Glutamatergic neuron (in vitro differentiated cells): ENCODE data around the gene IRF9. TPM values are rescaled to one million over a fixed set of nuclear protein-coding genes. Genes with fewer than 3 reads are reported as not detected.

Experiments used
- DNase-seq: peaks from one replicate; pipeline ENCODE4 v3.0.0; 2022
- H3K27ac Mint-ChIP-seq: one replicate; pipeline ENCODE4 v1.8.0; 2020; ENCODE audit warnings: mild to moderate bottlenecking, mixed read lengths, inconsistent platforms; ENCODE audit not compliant: unreplicated experiment
- H3K27me3 Mint-ChIP-seq: one replicate; pipeline ENCODE4 v1.8.0; 2020; ENCODE audit warnings: mild to moderate bottlenecking, moderate library complexity, mixed read lengths, inconsistent platforms; ENCODE audit not compliant: unreplicated experiment
- H3K36me3 Mint-ChIP-seq: one replicate; pipeline ENCODE4 v1.8.0; 2020; ENCODE audit warnings: mild to moderate bottlenecking, mixed read lengths, inconsistent platforms; ENCODE audit not compliant: unreplicated experiment
- H3K4me1 Mint-ChIP-seq: one replicate; pipeline ENCODE4 v1.8.0; 2020; ENCODE audit warnings: mild to moderate bottlenecking, low read depth, mixed read lengths, inconsistent platforms; ENCODE audit not compliant: unreplicated experiment
- H3K4me3 Mint-ChIP-seq: one replicate; pipeline ENCODE4 v1.8.0; 2020; ENCODE audit warnings: mild to moderate bottlenecking, mixed read lengths, inconsistent platforms; ENCODE audit not compliant: unreplicated experiment
- H3K9me3 Mint-ChIP-seq: one replicate; pipeline ENCODE4 v1.8.0; 2020; ENCODE audit warnings: mild to moderate bottlenecking, moderate library complexity, mixed read lengths, inconsistent platforms; ENCODE audit not compliant: unreplicated experiment
- CTCF ChIP-seq: fragments of 200-600 bp; sonication (generic); IDR thresholded peaks from one replicate; pipeline ENCODE4 v1.5.0; 2021; ENCODE audit not compliant: partially characterized antibody, unreplicated experiment
- total RNA-seq: library from RNA; stranded (reverse); fragmentation: NEBNext Ultra II Directional; extraction: Animal tissue kit (Norgen Biotek cat#: 25700); gene quantifications from one replicate; pipeline ENCODE4 v1.2.1, GENCODE V29; 2021; ENCODE audit not compliant: unreplicated experiment

IRF9 gene
- total RNA-seq, 1 donor from 2014 or later = 31.0 TPM

GRCh38 chr14:24182110-24182882, 21.2 kb downstream of the IRF9 start:
- H3K4me3 Mint-ChIP-seq = no peak overlapping the region
- H3K27ac Mint-ChIP-seq = no peak overlapping the region
- no peak for DNase-seq
- no peak for TF ChIP-seq CTCF
- peaks cover 6% of the 10 kb centered on the region for H3K27me3 Mint-ChIP-seq
- peaks cover 8% of the 10 kb centered on the region for H3K4me1 Mint-ChIP-seq
- peaks cover 7% of the 10 kb centered on the region for H3K9me3 Mint-ChIP-seq
- H3K36me3 Mint-ChIP-seq = no peaks in the 10 kb centered on the region

- DNase-seq = no peak
- no peak overlapping the region for H3K27ac Mint-ChIP-seq
- peaks cover 7% of the 10 kb centered on the region for H3K9me3 Mint-ChIP-seq
- H3K27me3 Mint-ChIP-seq = peaks cover 8% of the 10 kb centered on the region
- TF ChIP-seq CTCF = no peak
- no peak overlapping the region for H3K4me3 Mint-ChIP-seq
- no peaks in the 10 kb centered on the region for H3K36me3 Mint-ChIP-seq
- peaks cover 8% of the 10 kb centered on the region for H3K4me1 Mint-ChIP-seq
Observed at GRCh38 chr14:24183014-24183481, 22.0 kb downstream of the IRF9 start.

GRCh38 chr14:24184104-24184970, 23.3 kb downstream of the IRF9 start:
- H3K36me3 Mint-ChIP-seq = no peaks in the 10 kb centered on the region
- H3K27me3 Mint-ChIP-seq = peaks cover 8% of the 10 kb centered on the region
- H3K4me1 Mint-ChIP-seq = peaks cover 5% of the 10 kb centered on the region
- H3K27ac Mint-ChIP-seq = no peak overlapping the region
- peaks cover 5% of the 10 kb centered on the region for H3K9me3 Mint-ChIP-seq
- no peak overlapping the region for H3K4me3 Mint-ChIP-seq
- DNase-seq = no peak
- no peak for TF ChIP-seq CTCF

- H3K36me3 Mint-ChIP-seq = no peaks in the 10 kb centered on the region
- peaks cover 2% of the 10 kb centered on the region for H3K4me1 Mint-ChIP-seq
- H3K4me3 Mint-ChIP-seq = no peak overlapping the region
- no peak for TF ChIP-seq CTCF
- no peak for DNase-seq
- no peak overlapping the region for H3K27ac Mint-ChIP-seq
- H3K27me3 Mint-ChIP-seq = peaks cover 8% of the 10 kb centered on the region
- H3K9me3 Mint-ChIP-seq = peaks cover 4% of the 10 kb centered on the region
Observed at GRCh38 chr14:24185026-24185425, 24.0 kb downstream of the IRF9 start.

- Mint-ChIP-seq H3K4me3 (no peak overlapping the region), H3K9me3 (peaks cover 3% of the 10 kb centered on the region), H3K27me3 (peaks cover 7% of the 10 kb centered on the region), H3K27ac (no peak overlapping the region), H3K36me3 (no peaks in the 10 kb centered on the region), H3K4me1 (peaks cover 2% of the 10 kb centered on the region)
- no peak for TF ChIP-seq CTCF
- no peak for DNase-seq
Observed at GRCh38 chr14:24185741-24186140, 24.7 kb downstream of the IRF9 start.
